ENCODE measurements around the gene CEBPB.

DNA sequence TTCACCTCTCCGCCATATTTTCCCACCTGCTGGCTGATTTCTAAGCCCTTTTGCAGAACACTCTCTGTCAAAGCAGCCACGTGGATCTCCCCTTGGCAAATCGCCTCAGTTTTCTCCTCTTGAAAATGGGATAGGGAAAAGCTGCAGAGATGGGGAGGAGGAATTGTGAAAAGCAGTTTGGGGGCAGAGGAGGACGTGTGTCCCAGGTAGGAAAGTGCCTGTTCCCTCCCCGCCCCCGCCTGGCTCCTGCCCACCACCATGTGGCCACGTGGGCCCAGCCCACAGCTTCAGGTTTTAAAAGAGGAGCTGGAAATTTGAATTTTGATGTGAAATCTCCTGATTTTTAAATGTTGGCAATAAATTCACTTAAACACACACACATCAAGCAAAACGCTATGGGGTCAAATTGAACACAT, 3.6 kb upstream of the CEBPB start:
- TF ChIP-seq CTCF (IDR thresholded peaks at IDR 0.05) = no peak
- TF ChIP-seq POLR2A (IDR thresholded peaks at IDR 0.05) = no peak
- no peak for TF ChIP-seq EP300 (IDR thresholded peaks at IDR 0.05)
